HepG2 (cell line): ENCODE measurements around the gene F8A2. TPM values are rescaled to one million over a fixed set of nuclear protein-coding genes. Genes with fewer than 3 reads are reported as not detected.
"Not testable (repeated sequence)": the region's sequence is repeated elsewhere in the genome, so short reads cannot be mapped to it uniquely, and the experiment has no call there.

Source experiments
- ATAC-seq: fragments of 200-7000 bp; cut with Tn5 transposase; 3 replicates; pipeline ENCODE4 v1.9.1; 2020; ENCODE audit warnings: mild to moderate bottlenecking, moderate library complexity
- BruUV-seq: library from RNA; stranded (reverse); fragments of 400-500 nt; replicated peaks from 2 replicates; lab custom pipeline; 2021; lab: Mats Ljungman, UMichigan
- CTCF ChIA-PET: fragments of 300-600 bp; formaldehyde crosslinking; extraction: SDS; loops from one replicate; lab custom pipeline; 2021; ENCODE audit warnings: low total read pairs, inconsistent platforms, low intra/inter-chr PET ratio; lab: Yijun Ruan, JAX
- POLR2A ChIA-PET: fragments of 350-600 bp; sonication (Branson Sonifier 250); formaldehyde crosslinking; loops from one replicate; lab custom pipeline; 2020; ENCODE audit warnings: antibody characterized with exemption, inconsistent platforms; lab: Yijun Ruan, JAX
- DNase-seq: peaks from one replicate; pipeline ENCODE4 v3.0.0-alpha.2; 2015; ENCODE audit warnings: low spot score
- FAIRE-seq: peaks from 3 replicates; lab custom pipeline; 2011; peaks lifted over from hg19 to GRCh38; lab: Jason Lieb, UNC
- H2AFZ ChIP-seq: one replicate; pipeline ENCODE4 v1.6.1; 2011; ENCODE audit warnings: low read length, inconsistent platforms
- H3K27ac ChIP-seq: fragments of 300-600 bp; 3 replicates; pipeline ENCODE4 v1.8.0; 2011; ENCODE audit warnings: mixed run types, mild to moderate bottlenecking, mixed read lengths, low read length, inconsistent platforms; ENCODE audit not compliant: insufficient read depth; ENCODE audit errors: extremely low read length
- H3K27me3 ChIP-seq, 2 experiments: fragments of 200-600 bp in 1 of 2; 2 replicates in 1 of 2; 3 replicates in 1 of 2; pipeline versions ENCODE4 v1.6.0 to v1.8.0; 2011; ENCODE audit warnings: low read length in 2 of 2, mild to moderate bottlenecking in 2 of 2, moderate library complexity in 2 of 2, inconsistent platforms in 1 of 2; ENCODE audit not compliant: insufficient read depth in 2 of 2, control insufficient read depth in 1 of 2
- H3K36me3 ChIP-seq, 2 experiments: fragments of 200-600 bp in 1 of 2; replicated peaks in 1 of 2; 2 replicates in 1 of 2; 3 replicates in 1 of 2; pipeline versions ENCODE4 v1.5.1 to v1.8.0; 2011; ENCODE audit warnings: low read length in 2 of 2, inconsistent platforms in 1 of 2; ENCODE audit not compliant: insufficient read depth in 2 of 2, control insufficient read depth in 1 of 2
- H3K4me1 ChIP-seq: 2 replicates; pipeline ENCODE4 v1.5.1; 2012; ENCODE audit warnings: low read length, inconsistent platforms; ENCODE audit not compliant: insufficient read depth
- H3K4me2 ChIP-seq: 2 replicates; pipeline ENCODE4 v1.6.0; 2011; ENCODE audit warnings: low read depth, low read length, inconsistent platforms
- H3K4me3 ChIP-seq, 3 experiments: fragments of 200-600 bp in 1 of 3; sonication (generic), shearing (Covaris generic) in 1 of 3; replicated peaks in 1 of 3; 2 replicates each; pipeline ENCODE4 v1.5.1; 2011 to 2016; ENCODE audit warnings: low read length in 3 of 3, inconsistent platforms in 2 of 3, low read depth in 2 of 3, mild to moderate bottlenecking in 2 of 3, control low read depth in 1 of 3, mixed read lengths in 1 of 3; ENCODE audit not compliant: insufficient read depth in 1 of 3
- H3K79me2 ChIP-seq: one replicate; pipeline ENCODE4 v1.6.1; 2011; ENCODE audit warnings: low read length, inconsistent platforms; ENCODE audit not compliant: insufficient read depth
- H3K9ac ChIP-seq: 2 replicates; pipeline ENCODE4 v1.6.0; 2011; ENCODE audit warnings: mild to moderate bottlenecking, low read depth, low read length, inconsistent platforms; ENCODE audit not compliant: insufficient read depth
- H3K9me3 ChIP-seq: 2 replicates; pipeline ENCODE4 v1.5.1; 2012; ENCODE audit warnings: mild to moderate bottlenecking, low read length
- H4K20me1 ChIP-seq: 2 replicates; pipeline ENCODE4 v1.6.0; 2011; ENCODE audit warnings: inconsistent platforms, mild to moderate bottlenecking, low read length, moderate library complexity; ENCODE audit not compliant: insufficient read depth
- NR2C2 ChIP-seq: sonication (generic); formaldehyde crosslinking; IDR thresholded peaks from 2 replicates; pipeline ENCODE4 v1.4.0; 2020; ENCODE audit warnings: missing genetic modification reagents, mild to moderate bottlenecking, moderate library complexity, borderline replicate concordance
- POLR2A ChIP-seq, 2 experiments: IDR thresholded peaks; 2 replicates each; pipeline ENCODE4 v1.6.1; 2011; ENCODE audit warnings: low read depth in 2 of 2, low read length in 2 of 2, mild to moderate bottlenecking in 1 of 2, moderate library complexity in 1 of 2; ENCODE audit not compliant: insufficient read depth in 1 of 2
- ZNF329 ChIP-seq: sonication (generic); formaldehyde crosslinking; IDR thresholded peaks from 2 replicates; pipeline ENCODE4 v1.9.0; 2021; ENCODE audit warnings: low read depth, mild to moderate bottlenecking, missing genetic modification reagents
- ZNF550 ChIP-seq: sonication (generic); formaldehyde crosslinking; IDR thresholded peaks from 2 replicates; pipeline ENCODE4 v1.4.0; 2020; ENCODE audit warnings: mild to moderate bottlenecking, missing genetic modification reagents, borderline replicate concordance
- ZNF782 ChIP-seq: sonication (generic); formaldehyde crosslinking; IDR thresholded peaks from 2 replicates; pipeline ENCODE4 v1.4.0; 2020; ENCODE audit warnings: missing genetic modification reagents, mild to moderate bottlenecking, borderline replicate concordance
- WGBS: methylation state at CpG from one replicate; pipeline ENCODE4 v1.1.6; 2017; ENCODE audit warnings: low lambda C conversion rate; 5-methylcytosine and 5-hydroxymethylcytosine counted together
- in situ Hi-C: cut with HindIII; loops from 2 replicates; pipeline ENCODE4 v1.10.0; 2017; ENCODE audit warnings: low pct_unique_long_range_greater_than_20kb; ENCODE audit not compliant: extremely low pct_ligation_motif_present
- intact Hi-C: fragments of 100-400 bp; cut with micrococcal nuclease; formaldehyde crosslinking; loops from one replicate; pipeline ENCODE4 v1.10.0; 2022; ENCODE audit not compliant: unreplicated experiment
- polyA plus RNA-seq, 8 experiments: library from polyadenylated mRNA; depleted of rRNA in 3 of 8; stranded (reverse) in 7 of 8; unstranded in 1 of 8; fragments of >200 nt; fragmentation: Illumina TruSeq in 4 of 8; extraction: Trizol in 4 of 8; gene quantifications; 2 replicates each; pipeline versions ENCODE4 v1.2.1 to v1.2.3, GENCODE V29; 2011 to 2016; ENCODE audit warnings: low read depth in 4 of 8, missing spikeins in 1 of 8, mixed read lengths in 1 of 8; ENCODE audit not compliant: insufficient read depth in 1 of 8
- total RNA-seq, 5 experiments: library from RNA; depleted of rRNA; stranded (reverse); fragments of >200 nt; fragmentation: Illumina TruSeq; extraction: Trizol; gene quantifications; 2 replicates each; pipeline ENCODE4 v1.2.3, GENCODE V29; 2016; ENCODE audit warnings: low read depth in 1 of 5
- TF ChIP-seq, protein P1 (sequence below): sonication (generic); formaldehyde crosslinking; IDR thresholded peaks from 2 replicates; pipeline ENCODE4 v1.5.0; 2020; ENCODE audit warnings: missing genetic modification reagents, mild to moderate bottlenecking, borderline replicate concordance
- TF ChIP-seq, protein P2 (sequence below): sonication (generic); formaldehyde crosslinking; IDR thresholded peaks from 2 replicates; pipeline ENCODE4 v1.8.0; 2022; ENCODE audit warnings: mild to moderate bottlenecking, missing genetic modification reagents; ENCODE audit not compliant: insufficient replicate concordance
- TF ChIP-seq, protein P3 (sequence below): fragments of 450-650 bp; IDR thresholded peaks from 2 replicates; pipeline ENCODE4 v1.6.1; 2017; ENCODE audit warnings: mild to moderate bottlenecking
- TF ChIP-seq, protein P4 (sequence below): sonication (generic); formaldehyde crosslinking; IDR thresholded peaks from 2 replicates; pipeline ENCODE4 v1.8.0; 2022; ENCODE audit warnings: missing genetic modification reagents, mild to moderate bottlenecking, inconsistent platforms, borderline replicate concordance

F8A2 gene
- total and polyA plus RNA-seq, 2 of the 13 experiments (the other 11 are each of a cell fraction or from before 2014, with no cell fraction given) = not detected

DNA sequence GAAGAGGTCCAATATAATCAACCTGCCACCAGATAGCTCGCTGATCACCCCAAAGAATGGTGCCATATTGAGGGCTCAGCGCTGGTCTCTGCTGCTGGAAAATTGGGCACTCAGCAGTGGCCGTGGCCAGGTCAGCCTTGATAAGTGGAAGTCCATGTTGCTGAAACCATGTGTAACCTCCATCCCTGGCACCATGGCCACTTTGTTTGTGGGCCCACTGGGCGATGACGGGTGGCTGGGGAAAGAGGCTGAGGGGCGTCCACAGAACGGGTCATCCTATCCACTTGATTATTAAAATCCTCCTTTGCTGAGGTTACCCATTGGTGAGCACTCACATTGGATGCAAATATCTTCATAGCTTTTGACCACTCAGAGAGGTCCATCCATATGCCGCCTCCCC lies 7.7 kb downstream of the F8A2 start (continued):
- TF ChIP-seq ZNF550 (CRISPR knock-in tag) = no peak
- no peak for TF ChIP-seq ZNF782 (CRISPR knock-in tag)
- TF ChIP-seq POLR2A (IDR thresholded peaks at IDR 0.05; ENCODE audit: insufficient read depth in 1 of 2, low read depth in 2 of 2, low read length in 2 of 2) = no peak
- TF ChIP-seq, protein P1, sequence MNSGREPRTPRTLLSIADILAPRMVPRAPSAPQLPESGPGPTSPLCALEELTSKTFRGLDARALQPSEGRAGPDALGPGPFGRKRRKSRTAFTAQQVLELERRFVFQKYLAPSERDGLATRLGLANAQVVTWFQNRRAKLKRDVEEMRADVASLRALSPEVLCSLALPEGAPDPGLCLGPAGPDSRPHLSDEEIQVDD (CRISPR knock-in tag) = no peak
- TF ChIP-seq ZNF329 (CRISPR knock-in tag) = no peak
- TF ChIP-seq, protein P2, sequence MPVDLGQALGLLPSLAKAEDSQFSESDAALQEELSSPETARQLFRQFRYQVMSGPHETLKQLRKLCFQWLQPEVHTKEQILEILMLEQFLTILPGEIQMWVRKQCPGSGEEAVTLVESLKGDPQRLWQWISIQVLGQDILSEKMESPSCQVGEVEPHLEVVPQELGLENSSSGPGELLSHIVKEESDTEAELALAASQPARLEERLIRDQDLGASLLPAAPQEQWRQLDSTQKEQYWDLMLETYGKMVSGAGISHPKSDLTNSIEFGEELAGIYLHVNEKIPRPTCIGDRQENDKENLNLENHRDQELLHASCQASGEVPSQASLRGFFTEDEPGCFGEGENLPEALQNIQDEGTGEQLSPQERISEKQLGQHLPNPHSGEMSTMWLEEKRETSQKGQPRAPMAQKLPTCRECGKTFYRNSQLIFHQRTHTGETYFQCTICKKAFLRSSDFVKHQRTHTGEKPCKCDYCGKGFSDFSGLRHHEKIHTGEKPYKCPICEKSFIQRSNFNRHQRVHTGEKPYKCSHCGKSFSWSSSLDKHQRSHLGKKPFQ = no peak
- TF ChIP-seq, protein P3, sequence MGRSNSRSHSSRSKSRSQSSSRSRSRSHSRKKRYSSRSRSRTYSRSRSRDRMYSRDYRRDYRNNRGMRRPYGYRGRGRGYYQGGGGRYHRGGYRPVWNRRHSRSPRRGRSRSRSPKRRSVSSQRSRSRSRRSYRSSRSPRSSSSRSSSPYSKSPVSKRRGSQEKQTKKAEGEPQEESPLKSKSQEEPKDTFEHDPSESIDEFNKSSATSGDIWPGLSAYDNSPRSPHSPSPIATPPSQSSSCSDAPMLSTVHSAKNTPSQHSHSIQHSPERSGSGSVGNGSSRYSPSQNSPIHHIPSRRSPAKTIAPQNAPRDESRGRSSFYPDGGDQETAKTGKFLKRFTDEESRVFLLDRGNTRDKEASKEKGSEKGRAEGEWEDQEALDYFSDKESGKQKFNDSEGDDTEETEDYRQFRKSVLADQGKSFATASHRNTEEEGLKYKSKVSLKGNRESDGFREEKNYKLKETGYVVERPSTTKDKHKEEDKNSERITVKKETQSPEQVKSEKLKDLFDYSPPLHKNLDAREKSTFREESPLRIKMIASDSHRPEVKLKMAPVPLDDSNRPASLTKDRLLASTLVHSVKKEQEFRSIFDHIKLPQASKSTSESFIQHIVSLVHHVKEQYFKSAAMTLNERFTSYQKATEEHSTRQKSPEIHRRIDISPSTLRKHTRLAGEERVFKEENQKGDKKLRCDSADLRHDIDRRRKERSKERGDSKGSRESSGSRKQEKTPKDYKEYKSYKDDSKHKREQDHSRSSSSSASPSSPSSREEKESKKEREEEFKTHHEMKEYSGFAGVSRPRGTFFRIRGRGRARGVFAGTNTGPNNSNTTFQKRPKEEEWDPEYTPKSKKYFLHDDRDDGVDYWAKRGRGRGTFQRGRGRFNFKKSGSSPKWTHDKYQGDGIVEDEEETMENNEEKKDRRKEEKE = no peak
- TF ChIP-seq NR2C2 (CRISPR knock-in tag) = no peak
- TF ChIP-seq, protein P4, sequence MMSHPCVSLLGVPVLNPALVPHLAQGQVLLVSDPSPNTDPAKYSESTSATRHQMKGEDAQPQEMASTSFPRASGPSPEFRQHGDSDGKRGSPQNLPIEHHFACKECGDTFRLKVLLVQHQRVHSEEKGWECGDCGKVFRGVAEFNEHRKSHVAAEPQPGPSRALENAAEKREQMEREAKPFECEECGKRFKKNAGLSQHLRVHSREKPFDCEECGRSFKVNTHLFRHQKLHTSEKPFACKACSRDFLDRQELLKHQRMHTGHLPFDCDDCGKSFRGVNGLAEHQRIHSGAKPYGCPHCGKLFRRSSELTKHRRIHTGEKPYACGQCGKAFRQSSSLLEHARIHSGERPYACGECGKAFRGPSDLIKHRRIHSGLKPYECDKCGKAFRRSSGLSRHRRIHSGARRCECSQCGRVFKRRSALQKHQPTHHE (CRISPR knock-in tag) = no peak

DNA sequence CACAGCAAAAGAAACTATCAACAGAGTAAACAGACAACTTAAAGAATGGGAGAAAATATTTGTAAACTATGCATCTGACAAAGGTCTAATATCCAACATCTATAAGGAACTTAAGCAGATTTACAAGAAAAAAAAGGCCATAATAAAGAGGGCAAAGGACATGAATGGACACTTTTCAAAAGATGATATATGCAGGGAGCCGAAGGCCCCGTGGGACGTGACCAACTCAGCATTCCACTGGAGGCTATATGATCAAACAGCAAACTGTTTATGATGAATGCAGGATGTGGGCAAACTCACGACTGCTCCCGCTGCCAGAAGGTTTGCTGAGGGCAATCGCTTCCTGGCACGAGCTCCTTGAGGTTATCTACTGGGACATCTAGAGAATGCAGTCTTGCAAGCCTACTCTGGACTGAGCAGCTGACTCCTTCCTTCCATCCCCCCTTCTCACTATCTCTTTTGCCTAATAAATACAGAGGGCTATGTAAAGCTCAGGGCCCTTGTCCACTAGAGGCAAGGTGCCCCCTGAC lies 12.9 kb downstream of the F8A2 start:
- BruUV-seq, H4K20me1 ChIP-seq, POLR2A ChIA-PET, DNase-seq, H3K79me2 ChIP-seq, CTCF ChIA-PET, H3K4me3 ChIP-seq, H2AFZ ChIP-seq, H3K36me3 ChIP-seq, intact Hi-C loops, FAIRE-seq, H3K4me1 ChIP-seq, H3K4me2 ChIP-seq, ATAC-seq, H3K27ac ChIP-seq, H3K27me3 ChIP-seq, H3K9ac ChIP-seq, H3K9me3 ChIP-seq, in situ Hi-C loops: not testable (repeated sequence)
- no CpG with 5 or more reads among the region's 7 CpGs for WGBS
